ENCODE results near the gene MCF2L. TPM values are rescaled to one million over a fixed set of nuclear protein-coding genes. Genes with fewer than 3 reads are reported as not detected.

The MCF2L gene
- polyA plus RNA-seq, 1 experiment: 0.02 TPM

DNA sequence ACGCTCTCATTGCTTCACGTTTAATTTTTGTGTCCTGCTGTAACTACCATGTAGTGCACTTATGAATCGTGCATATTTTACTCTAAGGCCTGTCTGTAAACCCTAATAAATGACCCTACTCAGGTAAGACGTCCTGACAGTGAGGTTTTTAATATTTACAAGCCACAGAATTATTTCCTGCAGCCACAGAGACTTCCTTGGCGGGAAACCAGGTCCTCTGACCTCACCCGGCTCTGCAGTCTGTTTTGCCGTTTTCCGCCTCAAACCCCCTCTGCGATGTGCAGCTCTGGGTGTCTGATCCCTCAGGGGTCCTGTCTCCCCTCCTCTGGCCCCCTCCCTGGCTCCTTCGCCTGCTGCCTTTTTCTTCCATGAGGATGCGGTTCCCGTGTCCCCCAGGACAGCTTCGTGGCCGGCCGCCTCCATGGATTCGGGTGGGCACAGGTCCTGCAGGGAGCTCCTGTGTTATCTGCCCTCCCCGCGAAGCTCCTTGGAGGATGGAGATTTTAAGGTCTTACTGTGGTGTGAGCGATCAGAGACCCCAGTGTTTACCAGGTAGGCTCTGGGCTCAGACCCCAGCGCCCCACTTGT lies 66.3 kb downstream of the MCF2L start:
- DNase-seq (ENCODE audit: low read depth): no peak
- Histone ChIP-seq H3K36me3 (ENCODE audit: control insufficient read depth, insufficient read depth, low read length) (no peaks in the 10 kb centered on the region), H3K4me3 (ENCODE audit: low read depth, low read length) (no peak overlapping the region), H3K27me3 (ENCODE audit: control insufficient read depth, insufficient read depth, low read length) (peaks cover 2% of the 10 kb centered on the region; the same call in 1 of the 2 replicates)
- ChIA-PET CTCF (interaction anchor here (0.6 to 2.1 kb wide), 16 partner anchors 8 to 532 kb away, joined by 3 to 8 read pairs (median 4); partner anchors contain the start of gene CUL4A), POLR2A (no interaction called here)
- TF ChIP-seq CTCF (IDR thresholded peaks at IDR 0.05; ENCODE audit: insufficient read depth, low read depth, low read length): no peak

DNA sequence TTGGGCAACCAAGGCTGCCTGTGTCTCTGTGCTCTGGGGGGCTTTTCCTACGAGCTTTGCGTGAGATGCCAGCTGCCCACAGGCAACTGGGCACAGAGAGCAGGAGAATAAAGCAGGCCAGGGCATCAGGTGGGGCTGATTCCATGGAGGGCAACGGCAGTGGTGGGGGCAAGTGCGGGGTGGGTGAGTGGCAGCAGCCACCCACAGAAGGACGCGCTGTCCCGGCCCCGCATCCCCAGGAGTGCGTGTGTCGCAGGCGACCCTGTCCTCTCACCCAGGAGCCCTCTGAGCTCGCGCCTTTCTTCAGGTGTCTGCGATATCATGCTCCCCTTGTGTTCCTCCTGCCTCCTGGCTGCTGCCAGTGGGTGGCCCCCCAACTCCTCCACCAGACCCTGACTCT lies 67.4 kb downstream of the MCF2L start:
- ChIA-PET POLR2A (interaction anchor here (0.5 kb wide), 1 partner anchor 231 kb away, joined by 7 read pairs; no protein-coding TSS in a partner anchor), CTCF (no interaction called here)
- no peaks in the 10 kb centered on the region for H3K36me3 ChIP-seq (ENCODE audit: control insufficient read depth, insufficient read depth, low read length)
- no peak for TF ChIP-seq CTCF (IDR thresholded peaks at IDR 0.05; ENCODE audit: insufficient read depth, low read depth, low read length)
- H3K4me3 ChIP-seq (ENCODE audit: low read depth, low read length): no peak overlapping the region
- peaks cover 2% of the 10 kb centered on the region; the same call in 1 of the 2 replicates for H3K27me3 ChIP-seq (ENCODE audit: control insufficient read depth, insufficient read depth, low read length)
- DNase-seq (ENCODE audit: low read depth): no peak

DNA sequence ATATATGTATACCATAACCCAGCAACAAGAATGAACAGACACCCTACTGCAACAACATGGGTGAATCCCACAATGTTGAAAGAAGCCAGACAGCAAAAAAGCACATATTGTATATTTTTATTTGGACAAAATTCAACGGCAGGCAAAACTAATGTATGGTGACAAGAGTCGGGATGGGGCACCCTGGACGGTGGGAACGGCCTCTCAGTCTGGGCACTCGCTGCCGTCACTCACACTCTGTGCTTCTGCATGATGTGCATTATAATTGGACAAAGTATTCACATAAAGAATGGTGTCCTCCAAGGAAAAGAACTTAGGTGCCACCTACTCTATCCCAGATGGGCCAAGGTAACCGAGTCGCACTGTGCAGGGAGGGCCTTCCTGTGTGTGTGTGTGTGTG lies 71.0 kb downstream of the MCF2L start:
- Histone ChIP-seq H3K4me3 (ENCODE audit: low read depth, low read length) (no peak overlapping the region), H3K36me3 (ENCODE audit: control insufficient read depth, insufficient read depth, low read length) (no peaks in the 10 kb centered on the region), H3K27me3 (ENCODE audit: control insufficient read depth, insufficient read depth, low read length) (peaks cover 7% of the 10 kb centered on the region)
- POLR2A ChIA-PET: no interaction called here
- DNase-seq (ENCODE audit: low read depth): no peak
- no peak for TF ChIP-seq CTCF (IDR thresholded peaks at IDR 0.05; ENCODE audit: insufficient read depth, low read depth, low read length)
- CTCF ChIA-PET: no interaction called here

DNA sequence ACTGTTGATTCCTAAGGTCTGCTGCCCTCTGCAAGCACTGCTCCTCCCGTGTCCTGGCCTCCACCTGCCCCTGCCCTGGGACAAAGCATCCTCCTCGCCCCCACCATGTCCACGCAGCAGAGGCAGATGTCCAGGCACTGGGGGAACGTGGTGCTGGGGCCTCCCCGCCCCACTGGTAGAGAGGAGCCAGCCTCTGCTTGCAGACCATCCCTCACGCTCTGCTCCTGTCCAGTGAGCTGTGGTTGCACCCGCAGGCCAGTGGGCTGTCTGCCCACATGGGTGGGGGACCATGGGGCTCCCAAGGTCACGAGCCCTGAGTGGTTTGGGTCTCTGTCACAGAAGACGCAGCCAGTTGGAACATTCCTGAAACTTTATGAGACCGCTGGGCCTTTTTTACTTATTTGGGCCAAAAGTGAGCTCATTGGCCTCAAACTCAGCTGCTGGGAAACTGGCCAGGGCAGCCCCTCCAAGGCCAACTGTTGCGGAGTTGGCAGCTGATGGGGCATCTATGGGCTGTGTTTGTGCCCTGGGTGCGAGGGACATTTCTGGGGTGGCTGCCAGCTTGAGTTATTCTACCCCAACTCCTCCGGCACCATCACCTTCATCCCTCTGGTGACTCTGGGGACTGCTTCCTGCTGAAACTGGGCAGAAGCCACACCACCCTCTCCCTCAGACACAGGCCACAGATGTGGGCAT lies 71.7 kb downstream of the MCF2L start:
- no peak for TF ChIP-seq CTCF (IDR thresholded peaks at IDR 0.05; ENCODE audit: insufficient read depth, low read depth, low read length)
- no peak for DNase-seq (ENCODE audit: low read depth)
- no peaks in the 10 kb centered on the region for H3K36me3 ChIP-seq (ENCODE audit: control insufficient read depth, insufficient read depth, low read length)
- ChIA-PET CTCF (no interaction called here), POLR2A (no interaction called here)
- no peak overlapping the region for H3K4me3 ChIP-seq (ENCODE audit: low read depth, low read length)
- H3K27me3 ChIP-seq (ENCODE audit: control insufficient read depth, insufficient read depth, low read length): peaks cover 7% of the 10 kb centered on the region

DNA sequence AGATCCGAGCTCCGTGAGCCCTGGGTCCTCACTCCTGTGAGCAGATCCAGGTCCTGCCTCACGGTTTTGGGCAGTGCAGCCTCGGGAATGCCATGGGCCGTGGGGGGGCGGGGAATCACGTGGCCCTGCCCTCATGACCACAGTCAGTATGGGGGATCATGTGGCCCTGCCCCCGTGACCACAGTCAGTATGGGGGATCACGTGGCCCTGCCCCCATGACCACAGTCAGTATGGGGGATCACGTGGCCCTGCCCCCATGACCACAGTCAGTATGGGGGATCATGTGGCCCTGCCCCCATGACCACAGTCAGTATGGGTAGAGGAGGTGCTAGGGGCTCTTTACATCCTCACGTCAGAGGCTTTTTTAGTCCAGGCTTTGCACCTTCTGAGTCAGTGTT lies 72.3 kb downstream of the MCF2L start:
- ChIA-PET POLR2A (no interaction called here), CTCF (no interaction called here)
- H3K4me3 ChIP-seq (ENCODE audit: low read depth, low read length): no peak overlapping the region
- H3K36me3 ChIP-seq (ENCODE audit: control insufficient read depth, insufficient read depth, low read length): no peaks in the 10 kb centered on the region
- peaks cover 7% of the 10 kb centered on the region for H3K27me3 ChIP-seq (ENCODE audit: control insufficient read depth, insufficient read depth, low read length)
- no peak for DNase-seq (ENCODE audit: low read depth)
- no peak for TF ChIP-seq CTCF (IDR thresholded peaks at IDR 0.05; ENCODE audit: insufficient read depth, low read depth, low read length)
